Measurements from ENCODE around the gene MSRB3. TPM values are rescaled to one million over a fixed set of nuclear protein-coding genes. Genes with fewer than 3 reads are reported as not detected.

MSRB3 gene
- total RNA-seq, 1 donor from 2014 or later, result 61.3 TPM

GRCh38 chr12:65492998-65493912 lies 214.8 kb downstream of the MSRB3 start:
- Histone ChIP-seq H3K4me1 (peaks cover 9% of the 10 kb centered on the region), H3K27ac (no peak overlapping the region), H3K36me3 (no peaks in the 10 kb centered on the region), H3K9me3 (no peaks in the 10 kb centered on the region), H3K27me3 (no peaks in the 10 kb centered on the region), H3K4me3 (no peak overlapping the region)
- ATAC-seq (peak; percentile 61), DNase-seq (no peak)
- intact Hi-C loops (cut with DNase I), result no loop called here
- TF ChIP-seq CTCF (IDR thresholded peaks at IDR 0.05), result no peak

DNA sequence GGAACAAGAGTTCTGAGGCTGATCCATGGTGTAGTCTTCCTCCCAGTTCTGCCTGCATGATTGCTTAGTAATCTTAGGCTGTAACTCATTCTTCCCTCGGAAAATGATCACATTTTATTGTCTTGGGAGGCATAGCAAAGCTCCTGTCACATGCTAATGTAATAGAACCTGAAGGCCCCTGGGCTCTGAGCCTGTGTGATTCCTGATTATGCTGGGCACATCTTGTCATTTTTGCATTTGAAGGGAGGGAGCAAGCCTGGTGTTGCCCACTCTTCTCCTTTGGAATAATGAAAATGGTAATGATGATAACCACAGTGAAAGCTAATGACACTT lies 215.4 kb downstream of the MSRB3 start:
- no peaks in the 10 kb centered on the region for H3K36me3 ChIP-seq
- peaks cover 9% of the 10 kb centered on the region for H3K4me1 ChIP-seq
- no peaks in the 10 kb centered on the region for H3K9me3 ChIP-seq
- no peak overlapping the region for H3K27ac ChIP-seq
- H3K4me3 ChIP-seq, result no peak overlapping the region
- no peak for DNase-seq
- H3K27me3 ChIP-seq, result no peaks in the 10 kb centered on the region
- ATAC-seq, result no peak
- intact Hi-C loops (cut with DNase I), result no loop called here
- TF ChIP-seq CTCF (IDR thresholded peaks at IDR 0.05), result no peak

GRCh38 chr12:65494537-65494936 lies 216.1 kb downstream of the MSRB3 start:
- Histone ChIP-seq H3K27me3 (no peaks in the 10 kb centered on the region), H3K4me3 (no peak overlapping the region), H3K4me1 (peaks cover 9% of the 10 kb centered on the region), H3K27ac (no peak overlapping the region), H3K36me3 (no peaks in the 10 kb centered on the region), H3K9me3 (no peaks in the 10 kb centered on the region)
- ATAC-seq (no peak), DNase-seq (no peak)
- no peak for TF ChIP-seq CTCF (IDR thresholded peaks at IDR 0.05)
- intact Hi-C loops (cut with DNase I), result no loop called here

DNA sequence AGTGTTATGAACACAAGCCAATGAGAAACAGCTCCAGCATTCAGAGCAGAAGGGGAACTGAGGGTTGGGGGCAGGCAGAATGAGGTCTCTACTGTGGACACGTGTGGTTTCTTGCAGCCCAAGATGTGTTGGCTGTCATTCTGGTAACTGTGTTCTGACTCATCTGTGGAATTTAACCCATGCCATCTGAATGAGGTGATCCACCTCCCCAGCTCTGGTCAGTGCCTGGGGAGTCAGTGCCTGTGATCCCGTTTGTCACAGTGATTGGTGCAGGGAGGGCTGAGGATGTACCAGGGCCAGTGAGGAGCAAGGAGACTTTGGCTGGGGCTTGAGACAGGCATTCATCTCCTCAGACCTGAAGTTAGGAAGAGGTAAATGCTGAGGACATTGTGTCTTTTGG lies 216.8 kb downstream of the MSRB3 start:
- peaks cover 10% of the 10 kb centered on the region for H3K4me1 ChIP-seq
- ATAC-seq (no peak), DNase-seq (no peak)
- H3K27me3 ChIP-seq, result no peaks in the 10 kb centered on the region
- H3K36me3 ChIP-seq, result no peaks in the 10 kb centered on the region
- no peaks in the 10 kb centered on the region for H3K9me3 ChIP-seq
- TF ChIP-seq CTCF (IDR thresholded peaks at IDR 0.05), result no peak
- H3K4me3 ChIP-seq, result no peak overlapping the region
- intact Hi-C loops (cut with DNase I), result no loop called here
- H3K27ac ChIP-seq, result no peak overlapping the region

GRCh38 chr12:65496617-65497016 lies 218.1 kb downstream of the MSRB3 start:
- no peaks in the 10 kb centered on the region for H3K9me3 ChIP-seq
- DNase-seq, result no peak
- no peak overlapping the region for H3K27ac ChIP-seq
- ATAC-seq, result peak; percentile 50
- intact Hi-C loops (cut with DNase I), result no loop called here
- no peaks in the 10 kb centered on the region for H3K36me3 ChIP-seq
- peaks cover 21% of the 10 kb centered on the region for H3K4me1 ChIP-seq
- H3K27me3 ChIP-seq, result no peaks in the 10 kb centered on the region
- no peak overlapping the region for H3K4me3 ChIP-seq
- no peak for TF ChIP-seq CTCF (IDR thresholded peaks at IDR 0.05)

All from upper lobe of right lung (tissue), 1 donor.